ENCODE results near the gene AKR7A3. TPM values are rescaled to one million over a fixed set of nuclear protein-coding genes. Genes with fewer than 3 reads are reported as not detected.

The AKR7A3 gene
- total RNA-seq, 4 donors from 2014 or later, result 1.2 to 4.3 TPM; not detected in 2

DNA sequence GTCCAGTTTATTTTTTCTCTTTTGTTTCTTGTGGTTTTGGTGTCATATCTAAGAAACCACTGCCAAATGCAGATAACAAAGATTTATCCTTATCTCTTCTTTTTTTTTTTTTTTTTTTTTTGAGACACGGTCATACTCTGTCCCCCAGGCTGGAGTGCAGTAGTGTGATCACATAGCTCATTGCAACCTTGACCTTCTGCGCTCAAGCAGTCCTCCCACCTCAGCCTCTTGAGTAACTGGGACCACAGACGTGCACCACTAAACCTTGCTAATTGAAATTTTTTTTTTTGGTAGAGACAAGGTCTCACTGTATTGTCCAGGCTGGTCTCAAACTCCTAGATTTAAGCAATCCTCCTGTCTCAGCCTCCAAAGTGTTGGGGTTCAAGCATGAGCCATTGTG, 32.5 kb upstream of the AKR7A3 start:
- Histone ChIP-seq H3K4me3 (no peak overlapping the region), H3K27me3 (no peaks in the 10 kb centered on the region), H3K36me3 (no peaks in the 10 kb centered on the region), H3K27ac (no peak overlapping the region), H3K9me3 (no peaks in the 10 kb centered on the region), H3K4me1 (peaks cover 0 to 5% of the 10 kb centered on the region in 2 donors)
- no peak for DNase-seq
- intact Hi-C loops (cut with DNase I; ENCODE audit: low total_unique reads), result no loop called here
- TF ChIP-seq POLR2A (IDR thresholded peaks at IDR 0.05), result no peak
- TF ChIP-seq, protein P1, sequence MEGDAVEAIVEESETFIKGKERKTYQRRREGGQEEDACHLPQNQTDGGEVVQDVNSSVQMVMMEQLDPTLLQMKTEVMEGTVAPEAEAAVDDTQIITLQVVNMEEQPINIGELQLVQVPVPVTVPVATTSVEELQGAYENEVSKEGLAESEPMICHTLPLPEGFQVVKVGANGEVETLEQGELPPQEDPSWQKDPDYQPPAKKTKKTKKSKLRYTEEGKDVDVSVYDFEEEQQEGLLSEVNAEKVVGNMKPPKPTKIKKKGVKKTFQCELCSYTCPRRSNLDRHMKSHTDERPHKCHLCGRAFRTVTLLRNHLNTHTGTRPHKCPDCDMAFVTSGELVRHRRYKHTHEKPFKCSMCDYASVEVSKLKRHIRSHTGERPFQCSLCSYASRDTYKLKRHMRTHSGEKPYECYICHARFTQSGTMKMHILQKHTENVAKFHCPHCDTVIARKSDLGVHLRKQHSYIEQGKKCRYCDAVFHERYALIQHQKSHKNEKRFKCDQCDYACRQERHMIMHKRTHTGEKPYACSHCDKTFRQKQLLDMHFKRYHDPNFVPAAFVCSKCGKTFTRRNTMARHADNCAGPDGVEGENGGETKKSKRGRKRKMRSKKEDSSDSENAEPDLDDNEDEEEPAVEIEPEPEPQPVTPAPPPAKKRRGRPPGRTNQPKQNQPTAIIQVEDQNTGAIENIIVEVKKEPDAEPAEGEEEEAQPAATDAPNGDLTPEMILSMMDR (IDR thresholded peaks at IDR 0.05), result no peak

DNA sequence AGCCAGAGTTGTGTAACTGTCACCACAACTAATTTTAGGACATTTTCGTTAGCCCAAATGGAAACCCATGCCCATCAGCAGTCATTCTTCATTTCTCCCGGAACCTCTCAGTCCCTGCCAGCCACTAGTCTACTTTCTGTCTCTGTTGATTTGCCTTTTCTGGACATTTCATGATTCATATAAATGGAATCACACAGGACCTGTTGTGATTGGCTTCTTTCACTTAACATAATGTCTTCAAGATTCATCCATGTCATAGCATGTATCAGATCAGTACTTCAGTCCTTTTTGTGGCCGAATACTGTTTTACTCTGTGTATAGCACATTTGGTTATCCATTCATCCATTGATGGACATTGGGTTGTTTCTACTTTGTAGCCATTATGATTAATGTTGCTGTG, 30.6 kb upstream of the AKR7A3 start:
- Histone ChIP-seq H3K27ac (no peak overlapping the region), H3K9me3 (no peaks in the 10 kb centered on the region), H3K4me3 (no peak overlapping the region), H3K4me1 (peaks cover 0 to 5% of the 10 kb centered on the region in 2 donors), H3K27me3 (no peaks in the 10 kb centered on the region), H3K36me3 (no peaks in the 10 kb centered on the region)
- intact Hi-C loops (cut with DNase I; ENCODE audit: low total_unique reads), result no loop called here
- DNase-seq, result no peak
- TF ChIP-seq, protein P1 (IDR thresholded peaks at IDR 0.05), result no peak
- no peak for TF ChIP-seq POLR2A (IDR thresholded peaks at IDR 0.05)

DNA sequence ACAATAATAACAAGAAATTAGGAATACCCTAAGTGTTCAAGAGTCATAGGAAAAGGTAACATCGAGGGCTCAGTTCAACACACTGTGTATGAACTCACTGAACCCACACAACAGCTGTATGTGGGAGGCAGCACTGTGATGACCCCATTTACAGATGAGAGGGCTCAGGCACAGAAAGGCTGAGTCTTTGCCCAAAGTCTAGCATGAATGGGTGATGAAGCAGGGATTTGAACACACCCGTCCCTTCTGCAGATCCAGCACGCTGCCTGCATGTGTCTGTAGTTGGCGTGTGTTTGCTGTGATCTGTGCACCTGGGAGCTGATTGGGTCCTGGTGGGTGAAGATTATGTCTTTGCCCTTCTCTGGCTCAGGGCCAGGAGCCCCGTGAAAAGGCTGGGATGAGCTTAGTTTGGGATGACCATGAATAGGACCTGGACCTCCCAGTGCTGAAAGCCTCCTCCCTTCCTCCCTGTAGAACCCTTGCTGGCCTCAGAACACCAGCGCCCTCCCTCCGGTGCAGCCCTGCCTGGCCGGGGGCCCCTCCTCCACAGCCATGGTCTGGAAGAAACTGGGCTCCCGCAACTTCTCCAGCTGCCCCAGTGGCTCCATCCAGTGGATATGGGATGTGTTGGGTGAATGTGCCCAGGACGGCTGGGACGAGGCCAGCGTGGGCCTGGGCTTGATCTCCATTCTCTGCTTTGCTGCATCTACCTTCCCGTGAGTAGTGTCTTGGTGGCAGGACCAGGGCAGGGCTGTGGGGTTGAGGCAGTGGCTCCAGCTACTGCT, 28.7 kb upstream of the AKR7A3 start:
- DNase-seq, result no peak

DNA sequence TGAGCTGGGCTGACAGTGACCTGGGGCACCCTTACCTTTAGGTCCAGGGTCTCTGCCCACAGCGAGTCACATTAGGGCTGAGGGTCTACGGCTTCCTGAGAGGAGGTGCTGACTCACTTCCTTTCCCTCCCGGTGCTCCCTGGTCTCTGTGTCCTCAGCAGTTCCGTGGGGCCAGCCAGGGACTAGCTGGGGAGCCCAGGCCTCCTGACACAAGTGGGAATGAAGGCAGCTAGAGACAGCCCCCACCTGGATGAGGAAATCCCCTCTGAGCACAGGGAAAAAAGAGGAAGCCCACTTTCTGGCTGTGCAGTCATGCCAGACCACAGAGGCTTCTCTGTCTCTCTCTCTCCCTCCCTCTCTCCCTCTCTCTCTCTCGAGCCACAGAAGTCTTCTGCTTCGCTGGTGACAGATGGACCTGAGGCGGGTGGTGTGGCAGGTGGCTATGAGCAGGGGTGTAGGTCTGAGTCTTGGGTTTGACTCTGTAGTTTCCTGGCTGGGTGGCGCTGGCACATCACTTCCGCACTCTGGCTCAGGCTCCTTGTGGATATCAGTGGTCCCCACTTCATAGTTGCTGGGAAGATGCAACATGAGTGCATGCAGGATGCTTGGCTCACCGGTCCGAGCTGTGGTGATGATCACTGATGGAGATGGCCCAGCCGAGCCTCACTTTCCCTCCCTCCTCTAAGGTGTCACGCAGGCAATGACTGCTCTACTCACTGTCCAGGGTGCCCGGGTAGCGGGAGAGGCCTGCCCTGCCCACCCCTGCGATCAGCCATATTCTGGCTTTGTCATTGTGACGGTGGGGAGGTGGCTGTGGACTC, 27.0 kb upstream of the AKR7A3 start:
- H3K27ac ChIP-seq, result no peak overlapping the region
- DNase-seq, result no peak
- intact Hi-C loops (cut with DNase I; ENCODE audit: low total_unique reads), result no loop called here
- no peak overlapping the region for H3K4me3 ChIP-seq
- peaks cover 5 to 17% of the 10 kb centered on the region in 2 donors for H3K4me1 ChIP-seq
- no peaks in the 10 kb centered on the region for H3K9me3 ChIP-seq
- H3K36me3 ChIP-seq, result no peaks in the 10 kb centered on the region
- TF ChIP-seq POLR2A (IDR thresholded peaks at IDR 0.05), result no peak
- TF ChIP-seq, protein P1 (IDR thresholded peaks at IDR 0.05), result no peak
- no peaks in the 10 kb centered on the region for H3K27me3 ChIP-seq

More for the DNA sequence above, 28.7 kb upstream of the AKR7A3 start:
- H3K27me3 ChIP-seq, result no peaks in the 10 kb centered on the region
- peaks cover 5 to 12% of the 10 kb centered on the region in 2 donors for H3K4me1 ChIP-seq
- H3K9me3 ChIP-seq, result no peaks in the 10 kb centered on the region
- TF ChIP-seq, protein P1 (IDR thresholded peaks at IDR 0.05), result no peak
- TF ChIP-seq POLR2A (IDR thresholded peaks at IDR 0.05), result no peak
- intact Hi-C loops (cut with DNase I; ENCODE audit: low total_unique reads), result no loop called here
- H3K4me3 ChIP-seq, result no peak overlapping the region
- H3K27ac ChIP-seq, result no peak overlapping the region
- H3K36me3 ChIP-seq, result no peaks in the 10 kb centered on the region

All from uterus (tissue), 4 donors.